LoVo (cell line): ENCODE data around the gene PRKAR1B.

Source experiments
- DNase-seq: peaks from one replicate; pipeline ENCODE4 v3.0.0-alpha.2; 2016; ENCODE audit warnings: low spot score

PRKAR1B gene

GRCh38 chr7:721619-722248 lies 5.3 kb downstream of the PRKAR1B start:
- no peak for DNase-seq

- no peak for DNase-seq
Observed at GRCh38 chr7:716636-717035, 10.4 kb downstream of the PRKAR1B start.

- no peak for DNase-seq
Observed at GRCh38 chr7:716222-716621, 10.9 kb downstream of the PRKAR1B start.

GRCh38 chr7:714251-714671 lies 12.8 kb downstream of the PRKAR1B start:
- DNase-seq = no peak

- no peak for DNase-seq
Observed at GRCh38 chr7:713488-714230, 13.4 kb downstream of the PRKAR1B start.

GRCh38 chr7:713139-713457 lies 14.0 kb downstream of the PRKAR1B start:
- no peak for DNase-seq

GRCh38 chr7:712381-713138 lies 14.5 kb downstream of the PRKAR1B start:
- no peak for DNase-seq

- no peak for DNase-seq
Observed at GRCh38 chr7:711922-712380, 15.1 kb downstream of the PRKAR1B start.

GRCh38 chr7:711093-711921 lies 15.8 kb downstream of the PRKAR1B start:
- DNase-seq = no peak

GRCh38 chr7:710161-710560 lies 16.9 kb downstream of the PRKAR1B start:
- no peak for DNase-seq

GRCh38 chr7:707296-708000 lies 19.6 kb downstream of the PRKAR1B start:
- no peak for DNase-seq

- no peak for DNase-seq
Observed at GRCh38 chr7:706721-707120, 20.4 kb downstream of the PRKAR1B start.

- no peak for DNase-seq
Observed at GRCh38 chr7:703049-703448, 24.0 kb downstream of the PRKAR1B start.

GRCh38 chr7:701086-701671 lies 25.9 kb downstream of the PRKAR1B start:
- DNase-seq = no peak

- no peak for DNase-seq
Observed at GRCh38 chr7:699476-700170, 27.5 kb downstream of the PRKAR1B start.

- DNase-seq = no peak
Observed at GRCh38 chr7:698515-699475, 28.3 kb downstream of the PRKAR1B start.

- DNase-seq = no peak
Observed at GRCh38 chr7:696812-697551, 30.1 kb downstream of the PRKAR1B start.

- no peak for DNase-seq
Observed at GRCh38 chr7:696426-696811, 30.7 kb downstream of the PRKAR1B start.

GRCh38 chr7:693280-693679 lies 33.8 kb downstream of the PRKAR1B start:
- DNase-seq = no peak
